HG03066 (cell line): ENCODE measurements around the gene COA5.

Experiments
- ATAC-seq: cut with Tn5 transposase; IDR thresholded peaks from one replicate; pipeline ENCODE4 v1.9.1; 2021; ENCODE audit warnings: low read depth; ENCODE audit not compliant: unreplicated experiment

COA5 gene

GRCh38 chr2:98555696-98556095 is 52.6 kb downstream of the COA5 start:
- no peak for ATAC-seq

- no peak for ATAC-seq
These were observed 54.0 kb downstream of the COA5 start for GRCh38 chr2:98554116-98554861.

DNA sequence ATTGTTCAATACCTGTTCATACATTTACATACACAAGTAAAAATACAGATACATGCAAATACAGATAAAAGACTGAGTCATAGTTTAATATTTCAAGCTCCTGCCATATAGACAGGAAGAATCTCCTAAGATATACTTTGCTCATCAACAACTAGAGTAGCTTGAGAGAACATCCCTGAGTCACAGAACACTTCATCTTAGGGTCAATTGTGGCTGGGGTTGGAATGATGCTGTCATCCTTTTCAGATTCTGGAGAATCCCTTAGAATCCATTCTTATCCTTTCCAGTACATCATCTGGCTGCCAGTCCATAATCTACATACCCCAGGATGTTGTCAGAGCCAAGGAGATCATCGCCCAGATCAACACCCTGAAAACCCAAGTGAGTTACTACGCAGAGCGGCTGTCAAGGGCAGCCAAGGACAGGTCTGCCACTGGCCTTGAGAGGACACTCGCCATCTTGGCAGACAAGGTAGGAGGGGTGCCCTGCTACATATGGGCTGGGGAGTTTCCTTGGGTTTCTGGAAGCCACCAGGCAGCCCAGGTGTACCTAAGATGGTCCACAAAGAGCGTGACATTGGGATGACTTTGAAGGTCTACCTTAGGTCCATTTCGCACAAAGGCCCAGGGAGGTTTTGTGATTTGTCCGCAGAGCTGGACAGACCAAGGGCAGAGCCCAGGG is 55.7 kb downstream of the COA5 start:
- no peak for ATAC-seq

- no peak for ATAC-seq
These were observed 57.0 kb downstream of the COA5 start for GRCh38 chr2:98551316-98551715.

GRCh38 chr2:98550165-98550564 is 58.1 kb downstream of the COA5 start:
- ATAC-seq: no peak
